Endodermal cell (in vitro differentiated cells): ENCODE measurements around the gene ADPRS. TPM values are rescaled to one million over a fixed set of nuclear protein-coding genes. Genes with fewer than 3 reads are reported as not detected.

Experiments
- DNase-seq: peaks from one replicate; pipeline ENCODE4 v3.0.0-alpha.2; 2017
- H3K27ac ChIP-seq: 2 replicates; pipeline ENCODE4 v1.5.1; 2013; ENCODE audit warnings: mild to moderate bottlenecking, low read depth, low read length, moderate library complexity
- H3K27me3 ChIP-seq: 2 replicates; pipeline ENCODE4 v1.6.1; 2013; ENCODE audit warnings: mild to moderate bottlenecking, low read length, moderate library complexity; ENCODE audit not compliant: insufficient read depth, control insufficient read depth, poor library complexity, severe bottlenecking
- H3K36me3 ChIP-seq: 2 replicates; pipeline ENCODE4 v1.7.0; 2013; ENCODE audit warnings: mild to moderate bottlenecking, low read length, moderate library complexity; ENCODE audit not compliant: control insufficient read depth, insufficient read depth
- H3K4me1 ChIP-seq: one replicate; pipeline ENCODE4 v1.7.0; 2013; ENCODE audit warnings: low read length; ENCODE audit not compliant: control insufficient read depth, insufficient read depth
- H3K4me3 ChIP-seq: 2 replicates; pipeline ENCODE4 v1.5.1; 2013; ENCODE audit warnings: mild to moderate bottlenecking, low read length, moderate library complexity
- H3K9ac ChIP-seq: 2 replicates; pipeline ENCODE4 v1.6.1; 2013; ENCODE audit warnings: mild to moderate bottlenecking, low read length, moderate library complexity; ENCODE audit not compliant: poor library complexity, severe bottlenecking; ENCODE audit errors: extremely low read depth
- H3K9me3 ChIP-seq: 2 replicates; pipeline ENCODE4 v1.6.1; 2013; ENCODE audit warnings: mild to moderate bottlenecking, low read length, moderate library complexity; ENCODE audit not compliant: control insufficient read depth
- H3K27ac Mint-ChIP-seq: 2 replicates; pipeline ENCODE4 v1.8.0; 2020; ENCODE audit warnings: mixed read lengths
- H3K27me3 Mint-ChIP-seq: 2 replicates; pipeline ENCODE4 v1.8.0; 2021; ENCODE audit warnings: mild to moderate bottlenecking, mixed read lengths; ENCODE audit not compliant: insufficient read depth
- H3K36me3 Mint-ChIP-seq: 2 replicates; pipeline ENCODE4 v1.8.0; 2020; ENCODE audit warnings: low read depth, mixed read lengths
- H3K4me1 Mint-ChIP-seq: 2 replicates; pipeline ENCODE4 v1.8.0; 2020; ENCODE audit warnings: mixed read lengths
- H3K4me3 Mint-ChIP-seq: 2 replicates; pipeline ENCODE4 v1.8.0; 2020; ENCODE audit warnings: mild to moderate bottlenecking, moderate library complexity, mixed read lengths
- H3K9me3 Mint-ChIP-seq: 2 replicates; pipeline ENCODE4 v1.8.0; 2020; ENCODE audit warnings: mild to moderate bottlenecking, mixed read lengths
- CTCF ChIP-seq: fragments of 200-600 bp; sonication (generic); conservative IDR thresholded peaks from 2 replicates; pipeline ENCODE4 v1.5.0; 2021; ENCODE audit warnings: antibody characterized with exemption, mild to moderate bottlenecking
- WGBS, 2 experiments: methylation state at CpG; one replicate each; pipeline versions ENCODE4 v1.1.5 to v1.1.7; 2013; ENCODE audit warnings: missing lambda C conversion rate in 2 of 2, mixed read lengths in 1 of 2; ENCODE audit not compliant: insufficient coverage in 1 of 2, insufficient read length in 1 of 2; 5-methylcytosine and 5-hydroxymethylcytosine counted together
- total RNA-seq, 2 donors: library from RNA; stranded (reverse); fragmentation: NEBNext Ultra II Directional in 1 of 2; extraction: Animal tissue kit (Norgen Biotek cat#: 25700) in 1 of 2; gene quantifications; 2 replicates in 1 of 2; 3 replicates in 1 of 2; pipeline ENCODE4 v1.2.1, GENCODE V29; 2021

Gene ADPRS
- total RNA-seq, 2 donors from 2014 or later = 22.1 to 25.3 TPM

GRCh38 chr1:36092166-36092797 lies 3.6 kb downstream of the ADPRS start:
- H3K36me3 Mint-ChIP-seq = peaks cover 31% of the 10 kb centered on the region
- no peak for DNase-seq
- no peak overlapping the region for H3K27ac ChIP-seq
- no peaks in the 10 kb centered on the region for H3K9me3 ChIP-seq
- WGBS, 2 experiments = 94 to 97% methylated on average over 15 to 17 of the region's 17 CpGs
- H3K4me1 ChIP-seq = no peaks in the 10 kb centered on the region
- no peak overlapping the region for H3K9ac ChIP-seq
- H3K4me3 Mint-ChIP-seq = no peak overlapping the region
- no peak overlapping the region for H3K4me3 ChIP-seq
- peaks cover 49% of the 10 kb centered on the region for H3K36me3 ChIP-seq
- H3K27me3 ChIP-seq = no peaks in the 10 kb centered on the region
- H3K9me3 Mint-ChIP-seq = no peaks in the 10 kb centered on the region
- TF ChIP-seq CTCF = no peak
- no peak overlapping the region for H3K27ac Mint-ChIP-seq
- peaks cover 11% of the 10 kb centered on the region for H3K4me1 Mint-ChIP-seq
- no peaks in the 10 kb centered on the region for H3K27me3 Mint-ChIP-seq

GRCh38 chr1:36092798-36093185 lies 4.1 kb downstream of the ADPRS start:
- Mint-ChIP-seq H3K27ac (no peak overlapping the region), H3K27me3 (no peaks in the 10 kb centered on the region), H3K36me3 (peaks cover 31% of the 10 kb centered on the region), H3K4me3 (no peak overlapping the region), H3K4me1 (peaks cover 11% of the 10 kb centered on the region), H3K9me3 (no peaks in the 10 kb centered on the region)
- Histone ChIP-seq H3K4me3 (no peak overlapping the region), H3K27me3 (no peaks in the 10 kb centered on the region), H3K9ac (no peak overlapping the region), H3K9me3 (no peaks in the 10 kb centered on the region), H3K27ac (no peak overlapping the region), H3K36me3 (peaks cover 49% of the 10 kb centered on the region), H3K4me1 (no peaks in the 10 kb centered on the region)
- no peak for DNase-seq
- TF ChIP-seq CTCF = no peak
- 92 to 93% methylated on average over 6 to 9 of the region's 9 CpGs for WGBS, 2 experiments

- Mint-ChIP-seq H3K4me3 (no peak overlapping the region), H3K9me3 (no peaks in the 10 kb centered on the region), H3K4me1 (peaks cover 11% of the 10 kb centered on the region), H3K27me3 (no peaks in the 10 kb centered on the region), H3K27ac (no peak overlapping the region), H3K36me3 (peaks cover 31% of the 10 kb centered on the region)
- Histone ChIP-seq H3K4me3 (no peak overlapping the region), H3K27me3 (no peaks in the 10 kb centered on the region), H3K9ac (no peak overlapping the region), H3K9me3 (no peaks in the 10 kb centered on the region), H3K4me1 (no peaks in the 10 kb centered on the region), H3K36me3 (peaks cover 49% of the 10 kb centered on the region), H3K27ac (no peak overlapping the region)
- no peak for DNase-seq
- TF ChIP-seq CTCF = no peak
- 93 to 100% methylated on average over 6 to 7 of the region's 7 CpGs for WGBS, 2 experiments
These were observed 4.5 kb downstream of the ADPRS start for GRCh38 chr1:36093226-36093625.
